HG03097 (cell line): Measurements from ENCODE around the gene TCF4.

Experiments
- ATAC-seq: cut with Tn5 transposase; IDR thresholded peaks from one replicate; pipeline ENCODE4 v1.9.1; 2021; ENCODE audit not compliant: unreplicated experiment, low FRiP score

Gene TCF4

GRCh38 chr18:55447672-55448018 is 140.3 kb downstream of the TCF4 start:
- ATAC-seq: no peak

GRCh38 chr18:55446996-55447671 is 140.9 kb downstream of the TCF4 start:
- ATAC-seq: no peak

- ATAC-seq: no peak
Observed at GRCh38 chr18:55444536-55444935, 143.5 kb downstream of the TCF4 start.

- ATAC-seq: no peak
Observed at GRCh38 chr18:55443776-55444175, 144.2 kb downstream of the TCF4 start.

- no peak for ATAC-seq
Observed at GRCh38 chr18:55442561-55442960, 145.4 kb downstream of the TCF4 start.

GRCh38 chr18:55440988-55441387 is 147.0 kb downstream of the TCF4 start:
- ATAC-seq: no peak

GRCh38 chr18:55439056-55439455 is 148.9 kb downstream of the TCF4 start:
- no peak for ATAC-seq

GRCh38 chr18:55435592-55435991 is 152.4 kb downstream of the TCF4 start:
- no peak for ATAC-seq

- no peak for ATAC-seq
Observed at GRCh38 chr18:55433648-55434047, 154.3 kb downstream of the TCF4 start.

GRCh38 chr18:55433140-55433539 is 154.9 kb downstream of the TCF4 start:
- ATAC-seq: no peak

GRCh38 chr18:55432307-55433040 is 155.5 kb downstream of the TCF4 start:
- no peak for ATAC-seq

GRCh38 chr18:55430026-55430425 is 158.0 kb downstream of the TCF4 start:
- ATAC-seq: no peak

- no peak for ATAC-seq
Observed at GRCh38 chr18:55427951-55428350, 160.0 kb downstream of the TCF4 start.

GRCh38 chr18:55425698-55426097 is 162.3 kb downstream of the TCF4 start:
- ATAC-seq: no peak

- ATAC-seq: no peak
Observed at GRCh38 chr18:55422456-55423180, 165.4 kb downstream of the TCF4 start.

GRCh38 chr18:55421615-55422419 is 166.2 kb downstream of the TCF4 start:
- ATAC-seq: no peak

GRCh38 chr18:55421308-55421614 is 166.7 kb downstream of the TCF4 start:
- no peak for ATAC-seq

GRCh38 chr18:55420665-55421307 is 167.2 kb downstream of the TCF4 start:
- no peak for ATAC-seq

GRCh38 chr18:55419947-55420664 is 167.9 kb downstream of the TCF4 start:
- no peak for ATAC-seq
